HepG2 (cell line): ENCODE measurements around the gene MMP28. TPM values are rescaled to one million over a fixed set of nuclear protein-coding genes. Genes with fewer than 3 reads are reported as not detected.

ENCODE experiments used
- ATAC-seq: fragments of 200-7000 bp; cut with Tn5 transposase; 3 replicates; pipeline ENCODE4 v1.9.1; 2020; ENCODE audit warnings: mild to moderate bottlenecking, moderate library complexity
- BruUV-seq: library from RNA; stranded (reverse); fragments of 400-500 nt; replicated peaks from 2 replicates; lab custom pipeline; 2021; lab: Mats Ljungman, UMichigan
- CTCF ChIA-PET: fragments of 300-600 bp; formaldehyde crosslinking; extraction: SDS; loops from one replicate; lab custom pipeline; 2021; ENCODE audit warnings: low total read pairs, inconsistent platforms, low intra/inter-chr PET ratio; lab: Yijun Ruan, JAX
- POLR2A ChIA-PET: fragments of 350-600 bp; sonication (Branson Sonifier 250); formaldehyde crosslinking; loops from one replicate; lab custom pipeline; 2020; ENCODE audit warnings: antibody characterized with exemption, inconsistent platforms; lab: Yijun Ruan, JAX
- DNase-seq: peaks from one replicate; pipeline ENCODE4 v3.0.0-alpha.2; 2015; ENCODE audit warnings: low spot score
- FAIRE-seq: peaks from 3 replicates; lab custom pipeline; 2011; peaks lifted over from hg19 to GRCh38; lab: Jason Lieb, UNC
- H2AFZ ChIP-seq: one replicate; pipeline ENCODE4 v1.6.1; 2011; ENCODE audit warnings: low read length, inconsistent platforms
- H3K27ac ChIP-seq: fragments of 300-600 bp; 3 replicates; pipeline ENCODE4 v1.8.0; 2011; ENCODE audit warnings: mixed run types, mild to moderate bottlenecking, mixed read lengths, low read length, inconsistent platforms; ENCODE audit not compliant: insufficient read depth; ENCODE audit errors: extremely low read length
- H3K27me3 ChIP-seq, 2 experiments: fragments of 200-600 bp in 1 of 2; 2 replicates in 1 of 2; 3 replicates in 1 of 2; pipeline versions ENCODE4 v1.6.0 to v1.8.0; 2011; ENCODE audit warnings: low read length in 2 of 2, mild to moderate bottlenecking in 2 of 2, moderate library complexity in 2 of 2, inconsistent platforms in 1 of 2; ENCODE audit not compliant: insufficient read depth in 2 of 2, control insufficient read depth in 1 of 2
- H3K36me3 ChIP-seq, 2 experiments: fragments of 200-600 bp in 1 of 2; replicated peaks in 1 of 2; 2 replicates in 1 of 2; 3 replicates in 1 of 2; pipeline versions ENCODE4 v1.5.1 to v1.8.0; 2011; ENCODE audit warnings: low read length in 2 of 2, inconsistent platforms in 1 of 2; ENCODE audit not compliant: insufficient read depth in 2 of 2, control insufficient read depth in 1 of 2
- H3K4me1 ChIP-seq: 2 replicates; pipeline ENCODE4 v1.5.1; 2012; ENCODE audit warnings: low read length, inconsistent platforms; ENCODE audit not compliant: insufficient read depth
- H3K4me2 ChIP-seq: 2 replicates; pipeline ENCODE4 v1.6.0; 2011; ENCODE audit warnings: low read depth, low read length, inconsistent platforms
- H3K4me3 ChIP-seq, 3 experiments: fragments of 200-600 bp in 1 of 3; sonication (generic), shearing (Covaris generic) in 1 of 3; replicated peaks in 1 of 3; 2 replicates each; pipeline ENCODE4 v1.5.1; 2011 to 2016; ENCODE audit warnings: low read length in 3 of 3, inconsistent platforms in 2 of 3, low read depth in 2 of 3, mild to moderate bottlenecking in 2 of 3, control low read depth in 1 of 3, mixed read lengths in 1 of 3; ENCODE audit not compliant: insufficient read depth in 1 of 3
- H3K79me2 ChIP-seq: one replicate; pipeline ENCODE4 v1.6.1; 2011; ENCODE audit warnings: low read length, inconsistent platforms; ENCODE audit not compliant: insufficient read depth
- H3K9ac ChIP-seq: 2 replicates; pipeline ENCODE4 v1.6.0; 2011; ENCODE audit warnings: mild to moderate bottlenecking, low read depth, low read length, inconsistent platforms; ENCODE audit not compliant: insufficient read depth
- H3K9me3 ChIP-seq: 2 replicates; pipeline ENCODE4 v1.5.1; 2012; ENCODE audit warnings: mild to moderate bottlenecking, low read length
- H4K20me1 ChIP-seq: 2 replicates; pipeline ENCODE4 v1.6.0; 2011; ENCODE audit warnings: inconsistent platforms, mild to moderate bottlenecking, low read length, moderate library complexity; ENCODE audit not compliant: insufficient read depth
- BHLHE40 ChIP-seq: IDR thresholded peaks from 2 replicates; pipeline ENCODE4 v1.6.1; 2011; ENCODE audit warnings: low read length, improper control_type of control experiment
- CEBPB ChIP-seq: IDR thresholded peaks from 2 replicates; pipeline ENCODE4 v1.6.1; 2011; ENCODE audit warnings: low read depth, low read length, improper control_type of control experiment, borderline replicate concordance
- MTF2 ChIP-seq: sonication (generic); formaldehyde crosslinking; IDR thresholded peaks from 2 replicates; pipeline ENCODE4 v1.5.0; 2020; ENCODE audit warnings: missing genetic modification reagents, borderline replicate concordance
- SMYD3 ChIP-seq: sonication (generic); formaldehyde crosslinking; IDR thresholded peaks from 2 replicates; pipeline ENCODE4 v1.8.1; 2023; ENCODE audit warnings: mild to moderate bottlenecking, missing genetic modification reagents
- SP5 ChIP-seq: IDR thresholded peaks from 2 replicates; pipeline ENCODE4 v1.6.1; 2016; ENCODE audit warnings: low read depth, borderline replicate concordance
- TAF1 ChIP-seq: sonication (generic); formaldehyde crosslinking; IDR thresholded peaks from 2 replicates; pipeline ENCODE4 v1.4.0; 2020; ENCODE audit warnings: missing genetic modification reagents
- ZBTB26 ChIP-seq: IDR thresholded peaks from 2 replicates; pipeline ENCODE4 v1.6.1; 2016; ENCODE audit warnings: missing compliant biosample characterization, missing genetic modification reagents, borderline replicate concordance
- ZFAT ChIP-seq: sonication (generic); formaldehyde crosslinking; conservative IDR thresholded peaks from 2 replicates; pipeline ENCODE4 v1.8.1; 2023; ENCODE audit warnings: missing genetic modification reagents, inconsistent platforms
- ZNF260 ChIP-seq: sonication (generic); formaldehyde crosslinking; IDR thresholded peaks from 2 replicates; pipeline ENCODE4 v1.4.0; 2020; ENCODE audit warnings: missing genetic modification reagents, low read depth, mild to moderate bottlenecking, borderline replicate concordance
- ZNF670 ChIP-seq: sonication (generic); formaldehyde crosslinking; IDR thresholded peaks from 2 replicates; pipeline ENCODE4 v1.8.0; 2022; ENCODE audit warnings: mild to moderate bottlenecking, missing genetic modification reagents, borderline replicate concordance
- ZSCAN9 ChIP-seq: IDR thresholded peaks from 2 replicates; pipeline ENCODE4 v1.6.1; 2016; ENCODE audit warnings: borderline replicate concordance
- ZZZ3 ChIP-seq: sonication (generic); formaldehyde crosslinking; IDR thresholded peaks from 2 replicates; pipeline ENCODE4 v1.4.0; 2020; ENCODE audit warnings: missing genetic modification reagents, mild to moderate bottlenecking, borderline replicate concordance
- WGBS: methylation state at CpG from one replicate; pipeline ENCODE4 v1.1.6; 2017; ENCODE audit warnings: low lambda C conversion rate; 5-methylcytosine and 5-hydroxymethylcytosine counted together
- in situ Hi-C: cut with HindIII; loops from 2 replicates; pipeline ENCODE4 v1.10.0; 2017; ENCODE audit warnings: low pct_unique_long_range_greater_than_20kb; ENCODE audit not compliant: extremely low pct_ligation_motif_present
- intact Hi-C: fragments of 100-400 bp; cut with micrococcal nuclease; formaldehyde crosslinking; loops from one replicate; pipeline ENCODE4 v1.10.0; 2022; ENCODE audit not compliant: unreplicated experiment
- polyA plus RNA-seq, 8 experiments: library from polyadenylated mRNA; depleted of rRNA in 3 of 8; stranded (reverse) in 7 of 8; unstranded in 1 of 8; fragments of >200 nt; fragmentation: Illumina TruSeq in 4 of 8; extraction: Trizol in 4 of 8; gene quantifications; 2 replicates each; pipeline versions ENCODE4 v1.2.1 to v1.2.3, GENCODE V29; 2011 to 2016; ENCODE audit warnings: low read depth in 4 of 8, missing spikeins in 1 of 8, mixed read lengths in 1 of 8; ENCODE audit not compliant: insufficient read depth in 1 of 8
- total RNA-seq, 5 experiments: library from RNA; depleted of rRNA; stranded (reverse); fragments of >200 nt; fragmentation: Illumina TruSeq; extraction: Trizol; gene quantifications; 2 replicates each; pipeline ENCODE4 v1.2.3, GENCODE V29; 2016; ENCODE audit warnings: low read depth in 1 of 5
- TF ChIP-seq, protein P1 (sequence below): sonication (generic); formaldehyde crosslinking; IDR thresholded peaks from 2 replicates; pipeline ENCODE4 v1.4.0; 2020; ENCODE audit warnings: mild to moderate bottlenecking, missing genetic modification reagents, borderline replicate concordance
- TF ChIP-seq, protein P2 (sequence below): sonication (generic); formaldehyde crosslinking; IDR thresholded peaks from 2 replicates; pipeline ENCODE4 v1.4.0; 2020; ENCODE audit warnings: mild to moderate bottlenecking, missing genetic modification reagents

The MMP28 gene
- total and polyA plus RNA-seq, 2 of the 13 experiments (the other 11 are each of a cell fraction or from before 2014, with no cell fraction given) = not detected

DNA sequence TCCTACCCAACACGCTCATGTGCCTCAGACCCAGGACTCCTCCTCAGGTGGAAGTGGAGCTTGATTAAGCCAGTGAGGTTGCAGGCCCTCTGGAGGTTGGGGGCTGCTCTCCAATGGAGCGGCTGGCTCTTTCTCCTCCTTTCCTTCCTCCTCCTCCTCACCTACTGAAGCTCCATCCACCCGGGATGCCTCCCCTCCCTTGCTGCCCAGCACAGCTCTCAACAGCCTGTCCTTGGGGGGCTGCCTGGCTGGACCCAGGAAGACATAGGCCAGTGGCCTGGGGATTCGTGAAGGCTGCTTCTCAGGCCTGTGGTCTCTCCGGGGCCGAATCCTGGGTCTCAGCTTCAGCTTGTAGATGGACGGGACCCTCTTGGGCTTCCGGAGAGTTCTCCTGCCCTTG is 50.6 kb downstream of the MMP28 start:
- no peaks in the 10 kb centered on the region for H4K20me1 ChIP-seq
- H3K9ac ChIP-seq = no peak overlapping the region
- H3K27me3 ChIP-seq = peaks cover 3 to 43% of the 10 kb centered on the region in 2 experiments; a peak in 4 of 5 replicates
- no peak overlapping the region for H3K27ac ChIP-seq
- POLR2A ChIA-PET = no interaction called here
- CTCF ChIA-PET = no interaction called here
- no peak overlapping the region for H2AFZ ChIP-seq
- in situ Hi-C loops (loop anchor here (5.0 to 25.0 kb wide), 3 partner anchors 133 to 433 kb away; no protein-coding TSS in a partner anchor), intact Hi-C loops (loop anchor here (5.0 kb wide), 1 partner anchor 188 kb away; no protein-coding TSS in a partner anchor)
- no peaks in the 10 kb centered on the region for H3K36me3 ChIP-seq
- H3K4me2 ChIP-seq = no peak overlapping the region
- DNase-seq = no peak
- H3K4me1 ChIP-seq = peaks cover 10% of the 10 kb centered on the region
- TF ChIP-seq ZFAT = no peak
- TF ChIP-seq ZNF670 = no peak
- no peak for TF ChIP-seq BHLHE40
- TF ChIP-seq, protein P1, sequence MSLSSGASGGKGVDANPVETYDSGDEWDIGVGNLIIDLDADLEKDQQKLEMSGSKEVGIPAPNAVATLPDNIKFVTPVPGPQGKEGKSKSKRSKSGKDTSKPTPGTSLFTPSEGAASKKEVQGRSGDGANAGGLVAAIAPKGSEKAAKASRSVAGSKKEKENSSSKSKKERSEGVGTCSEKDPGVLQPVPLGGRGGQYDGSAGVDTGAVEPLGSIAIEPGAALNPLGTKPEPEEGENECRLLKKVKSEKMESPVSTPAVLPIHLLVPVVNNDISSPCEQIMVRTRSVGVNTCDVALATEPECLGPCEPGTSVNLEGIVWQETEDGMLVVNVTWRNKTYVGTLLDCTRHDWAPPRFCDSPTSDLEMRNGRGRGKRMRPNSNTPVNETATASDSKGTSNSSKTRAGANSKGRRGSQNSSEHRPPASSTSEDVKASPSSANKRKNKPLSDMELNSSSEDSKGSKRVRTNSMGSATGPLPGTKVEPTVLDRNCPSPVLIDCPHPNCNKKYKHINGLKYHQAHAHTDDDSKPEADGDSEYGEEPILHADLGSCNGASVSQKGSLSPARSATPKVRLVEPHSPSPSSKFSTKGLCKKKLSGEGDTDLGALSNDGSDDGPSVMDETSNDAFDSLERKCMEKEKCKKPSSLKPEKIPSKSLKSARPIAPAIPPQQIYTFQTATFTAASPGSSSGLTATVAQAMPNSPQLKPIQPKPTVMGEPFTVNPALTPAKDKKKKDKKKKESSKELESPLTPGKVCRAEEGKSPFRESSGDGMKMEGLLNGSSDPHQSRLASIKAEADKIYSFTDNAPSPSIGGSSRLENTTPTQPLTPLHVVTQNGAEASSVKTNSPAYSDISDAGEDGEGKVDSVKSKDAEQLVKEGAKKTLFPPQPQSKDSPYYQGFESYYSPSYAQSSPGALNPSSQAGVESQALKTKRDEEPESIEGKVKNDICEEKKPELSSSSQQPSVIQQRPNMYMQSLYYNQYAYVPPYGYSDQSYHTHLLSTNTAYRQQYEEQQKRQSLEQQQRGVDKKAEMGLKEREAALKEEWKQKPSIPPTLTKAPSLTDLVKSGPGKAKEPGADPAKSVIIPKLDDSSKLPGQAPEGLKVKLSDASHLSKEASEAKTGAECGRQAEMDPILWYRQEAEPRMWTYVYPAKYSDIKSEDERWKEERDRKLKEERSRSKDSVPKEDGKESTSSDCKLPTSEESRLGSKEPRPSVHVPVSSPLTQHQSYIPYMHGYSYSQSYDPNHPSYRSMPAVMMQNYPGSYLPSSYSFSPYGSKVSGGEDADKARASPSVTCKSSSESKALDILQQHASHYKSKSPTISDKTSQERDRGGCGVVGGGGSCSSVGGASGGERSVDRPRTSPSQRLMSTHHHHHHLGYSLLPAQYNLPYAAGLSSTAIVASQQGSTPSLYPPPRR (CRISPR knock-in tag) = no peak
- TF ChIP-seq, protein P2, sequence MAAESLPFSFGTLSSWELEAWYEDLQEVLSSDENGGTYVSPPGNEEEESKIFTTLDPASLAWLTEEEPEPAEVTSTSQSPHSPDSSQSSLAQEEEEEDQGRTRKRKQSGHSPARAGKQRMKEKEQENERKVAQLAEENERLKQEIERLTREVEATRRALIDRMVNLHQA (CRISPR knock-in tag) = no peak
- TF ChIP-seq ZSCAN9 (CRISPR knock-in tag) = no peak
- no peak for TF ChIP-seq ZBTB26
- no peak for TF ChIP-seq CEBPB
- TF ChIP-seq MTF2 (CRISPR knock-in tag) = no peak
- no peak for TF ChIP-seq TAF1 (CRISPR knock-in tag)
- no peak for TF ChIP-seq ZNF260 (CRISPR knock-in tag)
- TF ChIP-seq ZZZ3 = no peak
- TF ChIP-seq SP5 (CRISPR knock-in tag) = no peak
- no peak for TF ChIP-seq SMYD3
- no TSS peak for BruUV-seq
- no peak overlapping the region for H3K4me3 ChIP-seq
- WGBS = 17% methylated on average over 3 of the region's 8 CpGs
- no peak for ATAC-seq
- FAIRE-seq = no peak
- no peaks in the 10 kb centered on the region for H3K9me3 ChIP-seq
- H3K79me2 ChIP-seq = no peaks in the 10 kb centered on the region
